Lower leg skin (tissue), 3 donors: ENCODE data around the gene CALML6.

Experiments
- POLR2A ChIP-seq, 2 donors: fragments of 450-650 bp; IDR thresholded peaks; one replicate each; pipeline ENCODE4 v1.6.1; 2016 to 2017; ENCODE audit warnings: antibody characterized with exemption in 2 of 2, mild to moderate bottlenecking in 1 of 2, moderate library complexity in 1 of 2
- TF ChIP-seq, protein P1 (sequence below), 3 donors: fragments of 450-650 bp; IDR thresholded peaks; one replicate each; pipeline ENCODE4 v1.5.1; 2016; ENCODE audit warnings: antibody characterized with exemption in 3 of 3, mild to moderate bottlenecking in 3 of 3, moderate library complexity in 2 of 3

DNA sequence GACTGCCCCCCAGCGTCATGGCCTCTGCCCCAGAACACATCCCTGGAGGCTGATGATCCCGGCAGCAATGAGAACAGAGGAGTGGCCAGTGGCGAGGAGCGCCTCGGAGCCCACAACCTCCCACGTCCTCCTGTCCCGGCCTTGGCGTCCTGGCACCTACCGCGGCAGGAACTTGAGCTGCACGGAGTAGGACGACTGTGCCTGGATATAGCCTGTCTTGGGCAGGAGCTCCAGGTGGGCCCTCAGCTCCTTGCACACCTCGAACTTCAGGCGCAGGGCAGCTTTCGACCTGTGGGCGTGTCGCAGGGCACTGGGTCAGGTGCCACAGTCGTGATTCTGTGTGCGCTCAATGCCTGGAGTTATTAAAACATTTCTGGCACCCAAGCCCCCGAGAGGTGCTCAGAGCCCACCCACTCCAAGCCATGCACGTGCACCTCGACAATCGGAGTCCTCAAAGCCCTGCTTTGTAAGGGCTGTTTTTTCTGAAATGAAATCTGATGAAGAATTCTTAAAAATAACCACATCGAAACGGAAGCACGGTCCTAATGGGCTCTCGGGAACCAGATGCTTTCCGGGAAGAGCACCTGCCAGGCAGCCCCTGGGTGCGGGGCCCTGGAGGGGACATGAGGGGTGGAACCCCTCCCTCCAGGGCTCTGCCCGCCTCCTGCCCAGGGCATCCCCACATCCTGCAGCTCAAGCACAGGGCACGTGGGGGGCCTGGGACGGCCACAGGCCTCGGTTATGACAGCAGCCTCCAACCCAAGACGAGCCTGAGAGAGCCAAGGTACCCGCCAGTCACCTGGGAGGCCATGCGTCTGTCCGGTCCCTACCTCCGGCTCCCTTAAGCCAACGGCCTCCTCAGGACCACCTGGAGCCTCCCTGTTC is 27.1 kb downstream of the CALML6 start:
- no peak for TF ChIP-seq POLR2A (IDR thresholded peaks at IDR 0.05)
- TF ChIP-seq, protein P1, sequence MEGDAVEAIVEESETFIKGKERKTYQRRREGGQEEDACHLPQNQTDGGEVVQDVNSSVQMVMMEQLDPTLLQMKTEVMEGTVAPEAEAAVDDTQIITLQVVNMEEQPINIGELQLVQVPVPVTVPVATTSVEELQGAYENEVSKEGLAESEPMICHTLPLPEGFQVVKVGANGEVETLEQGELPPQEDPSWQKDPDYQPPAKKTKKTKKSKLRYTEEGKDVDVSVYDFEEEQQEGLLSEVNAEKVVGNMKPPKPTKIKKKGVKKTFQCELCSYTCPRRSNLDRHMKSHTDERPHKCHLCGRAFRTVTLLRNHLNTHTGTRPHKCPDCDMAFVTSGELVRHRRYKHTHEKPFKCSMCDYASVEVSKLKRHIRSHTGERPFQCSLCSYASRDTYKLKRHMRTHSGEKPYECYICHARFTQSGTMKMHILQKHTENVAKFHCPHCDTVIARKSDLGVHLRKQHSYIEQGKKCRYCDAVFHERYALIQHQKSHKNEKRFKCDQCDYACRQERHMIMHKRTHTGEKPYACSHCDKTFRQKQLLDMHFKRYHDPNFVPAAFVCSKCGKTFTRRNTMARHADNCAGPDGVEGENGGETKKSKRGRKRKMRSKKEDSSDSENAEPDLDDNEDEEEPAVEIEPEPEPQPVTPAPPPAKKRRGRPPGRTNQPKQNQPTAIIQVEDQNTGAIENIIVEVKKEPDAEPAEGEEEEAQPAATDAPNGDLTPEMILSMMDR (IDR thresholded peaks at IDR 0.05): no peak
